HG03354 (cell line): ENCODE data around the gene UACA.

ENCODE experiments used
- ATAC-seq: cut with Tn5 transposase; IDR thresholded peaks from one replicate; pipeline ENCODE4 v1.9.1; 2021; ENCODE audit warnings: mild to moderate bottlenecking; ENCODE audit not compliant: unreplicated experiment, poor library complexity, severe bottlenecking

Gene UACA

DNA sequence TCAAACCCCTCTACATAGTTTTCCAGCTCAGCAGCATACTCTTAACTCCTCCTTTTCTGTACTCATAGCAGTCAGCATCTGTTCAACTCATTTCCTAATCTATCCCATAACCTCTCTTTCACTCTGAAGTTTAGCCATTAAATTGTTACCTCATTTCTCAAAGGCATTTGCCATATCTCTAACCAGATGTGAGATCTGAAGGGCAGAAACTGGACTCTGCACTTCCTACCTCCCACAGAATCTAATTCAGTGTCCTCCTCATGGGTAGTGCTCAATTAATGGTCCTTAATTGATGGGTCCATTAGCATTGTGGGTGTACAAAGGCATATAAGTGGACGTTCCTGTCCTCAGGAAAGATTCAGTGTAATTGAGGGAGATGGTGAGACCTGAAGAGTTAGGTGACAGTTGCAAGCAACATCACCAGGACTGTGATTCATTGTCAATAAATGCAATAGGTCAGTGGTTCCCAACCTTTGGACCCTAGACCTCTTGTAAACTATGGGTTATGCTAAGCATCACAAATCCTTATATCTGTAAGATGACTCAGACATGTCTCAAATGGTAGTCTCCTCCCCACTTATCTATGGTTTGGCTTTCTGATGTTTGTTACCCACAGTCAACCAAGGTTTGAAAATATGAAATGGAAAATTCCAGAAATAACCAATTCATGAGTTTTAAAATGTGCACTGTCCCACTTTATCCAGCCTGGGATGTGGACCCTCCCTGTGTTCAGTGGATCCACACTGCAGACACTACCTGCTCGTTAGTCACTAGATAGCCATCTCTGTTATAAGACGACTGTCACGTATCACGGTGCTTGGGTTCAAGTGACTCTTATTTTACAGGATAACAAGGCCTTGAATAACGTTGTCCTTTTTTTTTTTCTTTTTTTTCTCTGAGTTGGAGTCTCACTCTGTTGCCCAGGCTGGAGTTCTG, 25.0 kb upstream of the UACA start:
- ATAC-seq: no peak

DNA sequence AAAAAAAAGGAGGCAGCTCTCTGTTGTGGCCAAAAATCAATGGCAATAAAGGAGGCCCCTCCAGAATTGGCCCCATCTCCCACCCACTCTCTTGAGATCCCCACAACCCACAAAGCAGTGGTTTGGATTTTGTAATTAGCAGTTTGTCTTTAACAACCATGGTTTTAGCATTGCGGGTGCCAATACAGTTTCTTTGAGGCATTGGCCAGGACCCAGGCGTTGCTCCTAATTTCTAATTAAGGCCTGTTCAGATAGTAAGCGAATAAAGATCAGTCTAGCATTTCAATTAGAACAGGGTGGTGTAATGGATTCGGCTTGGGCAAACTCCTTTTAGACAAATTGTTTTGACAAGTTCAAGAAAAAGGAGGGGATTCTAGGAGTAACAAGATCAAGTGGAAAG, 23.6 kb upstream of the UACA start:
- no peak for ATAC-seq

DNA sequence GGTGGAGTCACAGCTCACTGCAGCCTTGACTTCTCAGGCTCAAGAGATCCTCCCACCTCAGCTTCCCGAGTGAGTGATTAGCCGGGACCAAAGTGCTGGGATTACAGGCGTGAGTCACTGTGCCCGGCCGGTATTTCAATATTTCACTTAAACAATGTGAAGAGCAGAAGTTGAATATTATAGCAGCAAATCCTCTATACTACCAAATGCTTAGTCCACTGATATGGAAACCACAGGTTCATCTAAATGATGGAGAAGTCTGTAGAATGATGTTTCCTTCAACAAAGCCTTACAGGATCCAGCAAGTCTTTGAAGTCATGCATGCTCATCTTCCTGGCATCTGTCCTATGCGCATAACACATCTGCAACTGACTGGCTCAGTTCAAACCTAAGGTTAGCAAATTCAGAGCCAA, 20.3 kb upstream of the UACA start:
- ATAC-seq: no peak

DNA sequence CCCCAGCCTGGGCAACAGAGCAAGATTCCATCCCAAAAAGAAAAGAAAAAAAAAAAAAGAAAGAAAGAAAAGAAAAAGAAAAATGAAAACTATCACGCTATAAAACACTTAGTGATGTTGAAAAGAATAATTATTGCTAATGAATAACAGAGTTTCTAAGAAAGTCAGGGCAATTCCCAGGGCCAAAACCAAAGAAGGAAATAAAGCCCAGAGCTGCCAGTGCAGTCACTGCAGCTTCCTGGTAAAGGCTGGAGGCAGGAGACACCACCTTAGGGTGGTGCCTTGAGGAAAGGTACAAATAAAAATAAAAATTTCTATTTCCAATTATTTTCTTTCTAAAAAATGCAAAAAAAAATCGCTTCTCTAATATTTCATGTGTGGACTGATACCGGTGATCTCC, 19.7 kb upstream of the UACA start:
- no peak for ATAC-seq

DNA sequence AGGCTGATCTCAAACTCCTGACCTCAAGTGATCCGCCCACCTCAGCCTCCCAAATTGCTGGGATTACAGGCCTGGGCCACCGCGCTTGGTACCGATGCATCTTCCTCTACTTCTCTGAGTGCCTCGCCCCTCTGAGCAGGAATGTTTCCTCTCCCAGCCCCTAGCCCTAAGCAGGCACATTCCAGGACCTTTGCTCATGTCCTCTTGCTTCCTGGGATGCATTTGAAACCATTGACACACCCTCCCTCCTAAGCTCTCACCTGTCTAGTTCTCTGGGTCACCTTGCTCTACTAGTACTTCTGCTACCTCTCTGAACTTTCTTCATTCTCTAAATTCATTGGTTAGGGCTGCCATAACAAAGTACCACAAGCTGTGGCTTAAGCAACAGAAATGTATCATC, 17.9 kb upstream of the UACA start:
- no peak for ATAC-seq

DNA sequence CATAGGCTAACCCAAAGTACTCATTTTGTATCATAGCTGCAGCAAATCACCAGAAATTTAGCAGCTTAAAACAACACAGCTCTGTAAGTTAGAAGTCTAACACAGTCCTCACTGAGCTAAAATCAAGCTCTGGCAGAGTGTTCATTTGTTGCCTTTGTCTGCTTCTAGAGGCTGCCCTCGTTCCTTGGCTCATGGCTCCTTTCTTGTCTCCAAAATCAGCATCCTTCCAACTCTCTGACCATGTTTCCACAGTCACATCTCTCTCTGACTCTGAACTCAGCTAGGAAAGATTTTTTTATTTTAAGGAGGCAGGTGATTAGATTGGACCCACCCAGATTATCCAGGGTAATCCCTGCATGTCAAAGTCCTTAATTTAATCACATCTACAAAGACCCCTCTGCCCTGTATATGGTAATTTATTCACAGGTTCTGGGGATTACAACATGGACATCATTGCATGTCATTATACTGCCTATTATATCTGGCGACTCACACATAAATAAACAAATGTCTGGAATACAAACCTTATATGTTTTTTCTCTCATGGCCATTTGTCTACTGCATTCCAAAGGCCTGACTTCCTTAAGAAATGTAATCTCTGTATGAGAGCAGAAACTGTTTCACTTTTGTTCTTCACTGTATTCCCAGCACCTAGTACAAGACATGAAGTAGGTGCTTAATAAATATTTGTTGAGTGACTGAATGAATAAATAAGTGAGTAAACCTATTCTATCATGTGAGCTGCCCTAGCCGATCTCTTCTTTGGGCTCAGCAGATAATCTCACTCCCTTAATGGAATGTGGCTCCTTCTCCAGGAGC, 15.1 kb upstream of the UACA start:
- ATAC-seq: no peak

DNA sequence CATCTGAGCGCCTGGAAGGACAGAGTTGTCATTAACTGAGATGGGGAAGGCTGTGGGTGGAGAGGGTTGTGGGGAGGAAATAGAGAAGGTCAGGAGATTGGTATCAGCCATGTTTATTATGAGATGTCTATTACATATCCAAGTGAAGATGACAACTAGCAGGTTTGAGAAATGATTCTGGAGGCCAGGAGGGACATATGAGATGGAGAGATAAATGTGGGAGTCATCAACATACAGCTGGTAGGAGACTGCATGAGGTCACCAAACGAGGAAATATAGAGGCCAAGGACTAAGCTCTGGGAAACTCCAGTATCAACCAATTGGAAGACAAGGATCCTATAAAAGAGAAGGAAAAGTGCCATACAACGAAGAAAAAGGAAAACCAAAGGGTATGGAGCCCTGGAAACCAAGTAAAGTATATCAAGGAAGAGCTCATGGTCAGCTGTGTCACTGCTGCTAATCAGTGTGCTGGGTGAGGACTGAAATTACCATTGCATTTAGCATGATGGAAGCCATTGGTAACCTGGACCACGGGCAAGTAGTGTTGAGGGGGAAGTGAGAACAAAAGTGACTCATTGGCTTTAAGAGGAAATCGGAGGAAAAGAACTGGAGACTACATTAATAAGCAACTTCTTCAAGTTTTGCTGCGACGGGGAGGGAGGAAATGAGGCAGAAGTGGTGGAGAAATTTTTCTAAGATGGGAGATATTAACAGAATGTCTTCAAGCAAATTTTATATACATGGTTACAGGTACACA, 14.0 kb upstream of the UACA start:
- no peak for ATAC-seq

DNA sequence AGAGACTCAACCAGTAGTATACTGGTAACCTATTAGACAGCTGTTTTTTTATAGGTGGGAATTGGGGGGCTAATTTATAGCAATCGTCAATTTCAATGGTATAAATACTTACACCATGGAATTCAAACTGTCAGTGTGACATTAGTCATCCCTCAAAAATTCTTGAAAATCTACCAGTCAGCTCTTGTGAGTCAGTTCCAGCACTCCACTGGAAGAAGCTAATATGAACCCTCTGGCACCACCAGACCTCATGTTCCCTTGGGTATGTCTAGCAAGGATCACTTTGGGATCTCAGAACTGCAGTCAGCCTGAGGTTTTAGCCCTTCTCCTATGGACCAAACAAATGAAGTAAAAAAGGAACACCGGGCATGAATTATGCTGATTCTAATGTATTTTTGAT, 11.8 kb upstream of the UACA start:
- ATAC-seq: no peak

DNA sequence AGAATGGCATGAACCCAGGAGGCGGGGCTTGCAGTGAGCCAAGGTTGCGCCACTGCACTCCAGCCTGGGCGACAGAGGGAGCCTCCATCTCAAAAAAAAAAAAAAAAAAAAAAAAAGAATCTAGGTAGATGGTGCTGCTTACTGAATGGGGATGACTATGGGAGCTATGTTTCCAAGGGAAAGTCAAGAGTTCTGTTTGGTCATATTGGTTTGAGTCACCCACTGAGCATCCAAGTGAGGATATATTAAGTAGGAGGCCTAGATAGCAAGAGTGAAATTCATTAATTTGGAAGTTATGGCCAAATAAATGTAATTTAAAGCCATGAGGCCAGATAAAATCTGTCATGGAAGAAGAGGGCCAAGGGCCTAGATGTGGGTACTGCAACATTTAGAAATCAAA, 9.0 kb upstream of the UACA start:
- no peak for ATAC-seq

DNA sequence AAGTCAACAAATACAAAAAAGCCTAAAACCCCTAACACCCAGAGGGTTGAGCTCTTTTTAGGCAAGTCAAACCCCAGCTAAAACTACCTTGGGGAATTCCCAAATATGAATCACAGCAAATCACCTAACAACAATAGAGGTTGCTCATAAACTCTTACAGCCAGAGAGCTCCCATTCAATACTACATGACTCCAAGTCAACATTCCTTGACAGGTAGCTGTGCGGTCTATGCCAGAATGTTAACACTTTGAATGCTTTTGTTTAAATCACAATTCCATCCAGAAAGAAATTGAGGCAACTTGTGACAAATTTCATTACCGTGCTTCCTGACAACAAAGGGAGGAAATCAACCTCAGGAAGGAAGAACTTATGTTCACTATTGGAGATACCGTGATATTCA, 7.5 kb upstream of the UACA start:
- ATAC-seq: no peak

DNA sequence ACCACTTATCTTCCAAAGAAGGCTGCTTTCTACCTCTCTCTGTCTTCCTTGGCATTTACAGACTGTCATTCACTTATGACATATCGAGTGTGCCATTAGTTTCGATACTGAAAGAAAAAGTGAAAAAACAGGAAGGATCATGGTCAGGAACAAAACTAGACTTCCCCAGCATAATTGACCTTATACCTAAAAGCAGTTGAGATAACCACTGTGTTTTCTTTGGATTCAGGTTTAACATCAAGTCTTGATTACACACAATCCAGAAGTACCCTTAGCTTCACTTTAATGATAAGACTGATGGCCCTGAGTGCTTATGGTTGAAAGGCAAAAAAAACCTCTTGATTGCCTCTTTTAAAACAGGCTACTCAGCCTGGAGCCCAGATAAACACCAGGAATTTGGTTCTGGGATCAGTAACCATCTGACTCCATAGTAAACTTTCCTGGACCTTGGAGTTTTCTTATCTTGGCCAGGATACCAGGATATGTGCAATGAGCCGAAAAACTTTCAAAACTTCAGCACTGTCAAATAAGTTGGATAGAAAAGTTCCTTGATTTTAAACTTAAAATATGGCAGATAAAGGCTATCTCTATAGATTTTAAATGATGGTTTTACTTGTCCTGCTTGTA, 5.0 kb upstream of the UACA start:
- no peak for ATAC-seq

DNA sequence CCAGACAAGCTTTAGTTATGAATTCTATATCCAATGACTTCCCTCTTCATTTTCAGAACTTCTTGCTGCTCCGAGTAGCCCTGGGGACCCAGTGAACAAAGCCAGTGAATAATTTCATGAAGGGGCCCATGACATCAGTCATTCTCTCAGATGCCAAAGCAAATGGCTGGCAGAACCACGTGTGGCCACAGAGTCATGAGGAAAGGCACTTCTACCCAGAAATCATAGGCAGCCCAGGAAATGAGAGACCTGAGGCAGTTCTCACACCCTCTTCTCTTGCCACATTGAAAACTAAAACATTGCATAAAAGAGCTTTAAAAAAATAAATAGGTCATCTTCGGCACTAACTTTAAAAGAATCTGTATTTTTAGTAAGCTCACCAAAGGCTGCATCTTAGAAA, 4.3 kb upstream of the UACA start:
- no peak for ATAC-seq

DNA sequence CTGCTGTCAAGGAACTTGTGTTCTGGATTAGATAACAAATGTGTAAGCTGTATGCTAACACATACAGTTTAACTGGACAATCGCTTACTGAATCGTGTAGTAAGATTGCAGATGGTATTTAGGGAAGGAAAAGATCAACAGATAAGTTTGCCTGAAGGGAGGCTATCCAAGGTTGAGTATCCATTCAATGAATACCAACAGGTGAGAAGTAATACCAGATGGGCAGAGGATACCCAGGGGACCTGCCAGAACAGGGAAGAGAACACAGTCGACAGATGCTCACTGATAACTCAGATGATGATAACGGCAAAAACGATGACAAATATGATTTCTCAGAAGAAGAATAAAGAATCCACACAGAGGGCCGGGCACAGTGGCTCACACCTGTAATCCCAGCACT, 3.2 kb upstream of the UACA start:
- no peak for ATAC-seq

DNA sequence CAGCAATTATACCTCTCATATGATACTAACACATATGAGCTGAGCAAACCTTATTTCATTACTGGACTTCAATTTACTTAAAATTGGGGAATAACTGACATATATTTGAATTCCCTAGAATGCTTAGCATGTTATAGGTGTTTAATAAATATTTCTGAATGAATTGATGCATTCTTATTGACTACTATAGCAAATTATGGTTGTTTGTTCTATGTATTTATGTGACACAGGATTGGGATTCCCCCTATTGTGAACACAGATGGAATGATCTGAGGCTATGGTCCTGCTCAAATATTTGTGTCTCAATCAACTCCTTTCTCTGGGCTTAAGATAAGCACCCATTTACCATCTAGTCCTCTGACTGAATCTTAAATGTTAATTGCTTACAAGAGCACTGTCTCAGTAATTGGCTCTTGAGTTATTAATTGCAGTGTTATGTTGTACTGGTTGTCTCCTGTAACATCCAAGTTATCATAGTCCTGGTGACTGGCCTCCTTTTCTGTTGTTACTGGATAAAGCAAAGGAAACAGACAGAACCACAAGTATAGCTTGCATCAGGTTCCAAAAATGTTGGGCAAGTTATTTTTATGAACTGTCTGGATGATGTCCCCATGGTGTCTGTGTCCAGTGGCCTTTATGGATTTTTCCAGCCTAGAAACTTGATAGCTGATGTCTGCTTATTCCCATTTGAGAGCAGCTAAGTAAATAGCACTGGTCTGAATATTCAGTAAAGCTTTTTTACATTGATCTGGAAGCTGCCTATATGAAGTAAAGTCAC, 2.3 kb upstream of the UACA start:
- ATAC-seq: no peak

DNA sequence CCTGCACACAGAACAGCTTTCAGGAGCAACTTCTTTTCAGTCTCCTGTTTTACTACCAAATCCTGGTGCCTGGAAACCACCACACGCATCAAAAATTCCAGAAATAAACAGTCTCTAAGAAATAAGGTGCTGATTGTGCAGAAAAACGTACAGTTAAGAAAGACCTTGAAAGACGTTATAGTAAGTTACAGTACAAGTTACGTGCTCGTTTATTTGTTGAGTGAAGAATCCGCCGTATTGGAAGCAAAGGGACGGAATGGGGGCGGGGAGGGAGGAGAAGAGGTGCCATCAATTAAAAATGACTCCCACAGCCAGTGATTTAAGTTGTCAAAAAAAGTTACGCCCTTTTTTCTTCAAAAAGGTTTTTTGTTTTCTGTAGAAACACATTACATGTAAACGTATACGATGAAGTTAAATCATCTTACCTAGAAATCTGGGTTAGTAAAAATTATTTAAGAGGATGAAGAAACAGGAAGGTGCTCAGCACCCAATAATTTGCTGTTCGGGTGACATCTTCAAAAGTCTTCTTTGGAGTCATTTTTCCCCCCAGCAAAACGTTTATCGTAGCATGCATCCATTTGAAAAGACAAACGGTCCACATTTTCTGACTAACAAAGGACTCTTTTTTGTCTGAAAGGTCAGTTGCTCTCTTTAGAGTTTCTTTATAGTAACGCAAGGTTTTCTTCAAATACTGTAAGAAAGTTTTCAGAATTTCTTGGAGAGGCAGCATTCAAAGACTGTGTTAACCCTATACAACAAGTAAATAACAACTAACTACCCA, 782 bp upstream of the UACA start:
- ATAC-seq: no peak

DNA sequence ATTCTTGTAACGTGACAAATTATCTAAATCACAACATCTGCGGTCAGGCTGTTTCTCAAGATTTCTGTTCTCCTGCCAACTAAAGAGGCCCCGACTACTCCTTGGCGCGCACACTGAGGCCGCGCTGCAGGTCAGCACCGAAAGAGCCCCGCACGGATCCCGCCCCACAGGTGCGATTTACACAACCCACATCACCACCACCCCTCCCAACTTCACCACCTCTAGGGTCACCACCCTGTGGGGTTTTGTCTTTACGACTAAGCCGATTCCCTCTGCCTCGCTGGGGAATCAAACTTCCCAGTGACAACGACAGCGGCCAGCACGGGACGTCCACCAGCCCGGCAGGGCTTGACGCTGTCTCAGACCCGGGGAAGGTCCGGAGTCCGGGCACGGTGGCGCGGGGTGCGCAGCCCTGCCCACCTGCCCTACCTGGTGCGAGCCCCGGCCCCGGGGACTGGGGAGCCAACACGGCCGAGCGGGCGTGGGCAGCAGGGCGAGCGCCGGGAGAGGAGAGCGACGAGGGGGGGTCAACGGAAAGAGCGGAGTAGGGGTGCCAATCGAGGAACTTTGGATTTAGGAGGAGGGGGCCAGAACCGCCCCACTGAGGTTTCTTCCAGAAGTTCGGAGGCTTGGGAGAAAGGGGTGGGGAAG, 764 bp downstream of the UACA start:
- peak; percentile 20 for ATAC-seq

DNA sequence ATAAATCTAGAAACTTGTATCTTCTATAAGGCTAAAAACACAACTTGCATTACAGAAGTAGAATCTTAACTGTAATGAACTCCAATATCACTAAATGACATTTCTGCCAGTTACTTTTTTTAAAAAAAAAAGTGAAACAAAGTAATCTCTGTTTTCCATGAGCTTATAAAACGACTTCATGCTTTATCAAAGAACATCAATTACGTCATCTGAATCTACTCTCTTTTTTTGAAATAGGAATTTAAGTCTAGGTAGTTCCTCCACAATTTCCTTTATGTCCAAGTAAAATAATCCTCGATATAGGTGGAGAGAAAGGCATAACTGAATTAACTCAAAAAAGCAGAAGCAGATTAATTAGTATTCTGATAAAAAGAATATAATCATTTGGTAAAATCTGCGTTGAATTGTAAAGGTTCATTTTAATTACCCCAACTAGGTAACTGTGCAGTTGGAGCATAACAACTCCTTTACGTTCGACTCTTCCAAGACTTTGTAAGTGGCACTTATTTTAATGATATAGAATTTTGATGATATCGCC, 1.4 kb downstream of the UACA start:
- ATAC-seq: no peak

DNA sequence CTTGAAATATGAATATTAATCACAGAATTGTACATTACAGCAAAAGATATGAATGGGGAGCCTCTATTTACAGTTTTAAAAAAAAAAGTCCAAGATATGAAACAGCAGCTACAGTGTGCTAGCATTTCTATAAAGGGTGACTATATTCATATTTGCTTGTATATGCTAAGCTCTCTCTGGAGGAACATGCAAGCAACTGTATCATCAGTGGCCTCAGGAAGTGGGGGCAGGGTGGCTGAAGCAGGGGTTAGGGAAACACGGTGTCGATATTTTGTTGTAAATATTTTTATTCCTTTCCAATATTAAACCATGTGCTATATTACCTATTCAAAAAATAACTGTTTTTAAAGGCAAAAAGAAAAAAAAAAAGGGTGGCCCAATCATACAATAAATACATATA, 2.3 kb downstream of the UACA start:
- ATAC-seq: no peak
